ENCODE data around the gene OR13C9. TPM values are rescaled to one million over a fixed set of nuclear protein-coding genes. Genes with fewer than 3 reads are reported as not detected.
A peak's percentile ranks its signal among the peaks of the same experiment; 100 is the strongest.
"Not testable (repeated sequence)": the region's sequence is repeated elsewhere in the genome, so short reads cannot be mapped to it uniquely, and the experiment has no call there.

OR13C9 gene
- total and polyA plus RNA-seq, 10 of the 15 experiments (the other 5 are each of a cell fraction or from before 2014, with no cell fraction given) = not detected

DNA sequence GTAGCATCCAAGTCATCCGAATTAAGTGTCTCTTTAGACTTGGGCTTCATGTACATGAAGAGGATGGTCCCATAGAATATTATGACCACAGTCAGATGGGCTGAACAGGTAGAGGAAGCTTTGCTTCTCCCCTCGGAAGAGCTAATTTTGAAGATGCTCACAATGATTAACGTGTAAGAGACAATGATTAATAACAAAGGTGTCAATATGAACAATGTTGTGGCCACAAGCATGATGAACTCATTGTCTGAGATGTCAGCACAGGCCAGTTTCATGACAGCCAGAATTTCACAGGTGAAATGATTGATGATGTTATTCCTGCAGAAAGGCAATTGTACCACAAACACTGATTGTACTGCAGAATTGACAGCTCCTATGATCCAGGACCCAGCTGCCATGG is 13.2 kb downstream of the OR13C9 start (continued):
- TF ChIP-seq, protein P1, sequence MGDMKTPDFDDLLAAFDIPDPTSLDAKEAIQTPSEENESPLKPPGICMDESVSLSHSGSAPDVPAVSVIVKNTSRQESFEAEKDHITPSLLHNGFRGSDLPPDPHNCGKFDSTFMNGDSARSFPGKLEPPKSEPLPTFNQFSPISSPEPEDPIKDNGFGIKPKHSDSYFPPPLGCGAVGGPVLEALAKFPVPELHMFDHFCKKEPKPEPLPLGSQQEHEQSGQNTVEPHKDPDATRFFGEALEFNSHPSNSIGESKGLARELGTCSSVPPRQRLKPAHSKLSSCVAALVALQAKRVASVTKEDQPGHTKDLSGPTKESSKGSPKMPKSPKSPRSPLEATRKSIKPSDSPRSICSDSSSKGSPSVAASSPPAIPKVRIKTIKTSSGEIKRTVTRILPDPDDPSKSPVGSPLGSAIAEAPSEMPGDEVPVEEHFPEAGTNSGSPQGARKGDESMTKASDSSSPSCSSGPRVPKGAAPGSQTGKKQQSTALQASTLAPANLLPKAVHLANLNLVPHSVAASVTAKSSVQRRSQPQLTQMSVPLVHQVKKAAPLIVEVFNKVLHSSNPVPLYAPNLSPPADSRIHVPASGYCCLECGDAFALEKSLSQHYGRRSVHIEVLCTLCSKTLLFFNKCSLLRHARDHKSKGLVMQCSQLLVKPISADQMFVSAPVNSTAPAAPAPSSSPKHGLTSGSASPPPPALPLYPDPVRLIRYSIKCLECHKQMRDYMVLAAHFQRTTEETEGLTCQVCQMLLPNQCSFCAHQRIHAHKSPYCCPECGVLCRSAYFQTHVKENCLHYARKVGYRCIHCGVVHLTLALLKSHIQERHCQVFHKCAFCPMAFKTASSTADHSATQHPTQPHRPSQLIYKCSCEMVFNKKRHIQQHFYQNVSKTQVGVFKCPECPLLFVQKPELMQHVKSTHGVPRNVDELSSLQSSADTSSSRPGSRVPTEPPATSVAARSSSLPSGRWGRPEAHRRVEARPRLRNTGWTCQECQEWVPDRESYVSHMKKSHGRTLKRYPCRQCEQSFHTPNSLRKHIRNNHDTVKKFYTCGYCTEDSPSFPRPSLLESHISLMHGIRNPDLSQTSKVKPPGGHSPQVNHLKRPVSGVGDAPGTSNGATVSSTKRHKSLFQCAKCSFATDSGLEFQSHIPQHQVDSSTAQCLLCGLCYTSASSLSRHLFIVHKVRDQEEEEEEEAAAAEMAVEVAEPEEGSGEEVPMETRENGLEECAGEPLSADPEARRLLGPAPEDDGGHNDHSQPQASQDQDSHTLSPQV (IDR thresholded peaks at IDR 0.05) = no peak

DNA sequence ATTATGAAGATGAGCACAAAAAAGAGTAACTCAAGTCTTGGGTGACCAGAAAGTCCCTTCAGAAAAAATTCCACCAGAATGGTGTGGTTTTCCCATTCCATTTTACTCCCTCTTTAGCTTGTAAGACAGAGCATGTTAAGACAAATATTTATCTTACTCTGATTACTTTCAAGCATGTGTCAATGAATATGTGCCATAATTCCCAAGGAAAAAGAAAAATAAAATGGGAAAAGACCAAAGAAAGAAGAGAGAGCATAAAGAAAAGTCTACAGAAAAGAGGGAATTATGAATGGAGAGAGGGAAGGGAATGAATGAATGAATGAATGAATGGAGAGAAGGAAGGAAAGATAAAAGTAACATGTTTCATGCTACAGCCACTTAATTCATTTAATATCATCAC is 18.7 kb downstream of the OR13C9 start, which contains the start of gene OR13C5:
Gene OR13C5 (minus strand): TSS at position 101 of the 400 bp plus-strand sequence. CDS start 0 bp downstream, at position 101.
- in situ Hi-C loops (cut with MboI); FAIRE-seq; H3K9ac ChIP-seq (ENCODE audit: control insufficient read depth, insufficient read depth, low read length); SMC1A ChIA-PET (ENCODE audit: uncharacterized antibody, unreplicated experiment); H3K4me1 ChIP-seq (ENCODE audit: control insufficient read depth, insufficient read depth, low read length); intact Hi-C loops (cut with micrococcal nuclease; ENCODE audit: unreplicated experiment); H3K4me3 ChIP-seq; H4K20me1 ChIP-seq (ENCODE audit: control insufficient read depth, insufficient read depth); CTCF ChIA-PET; H2AFZ ChIP-seq (ENCODE audit: control insufficient read depth, low read depth, low read length); H3K27ac ChIP-seq (ENCODE audit: control insufficient read depth, insufficient read depth); ATAC-seq; H3K9me3 ChIP-seq (replicated peaks; ENCODE audit: control insufficient read depth, insufficient read depth, low read length); BruUV-seq (replicated peaks); POLR2A ChIA-PET; H3K27me3 ChIP-seq (replicated peaks in 1 of 2; ENCODE audit: control insufficient read depth in 2 of 2, insufficient read depth in 2 of 2, low read length in 1 of 2); H3K36me3 ChIP-seq (ENCODE audit: control insufficient read depth in 2 of 2, insufficient read depth in 2 of 2, low read length in 1 of 2); RAD21 ChIA-PET (ENCODE audit: unreplicated experiment); H3K4me2 ChIP-seq (ENCODE audit: control insufficient read depth, insufficient read depth); H3K79me2 ChIP-seq (ENCODE audit: control insufficient read depth, insufficient read depth, low read length); DNase-seq (ENCODE audit: low read depth, low spot score): not testable (repeated sequence)

DNA sequence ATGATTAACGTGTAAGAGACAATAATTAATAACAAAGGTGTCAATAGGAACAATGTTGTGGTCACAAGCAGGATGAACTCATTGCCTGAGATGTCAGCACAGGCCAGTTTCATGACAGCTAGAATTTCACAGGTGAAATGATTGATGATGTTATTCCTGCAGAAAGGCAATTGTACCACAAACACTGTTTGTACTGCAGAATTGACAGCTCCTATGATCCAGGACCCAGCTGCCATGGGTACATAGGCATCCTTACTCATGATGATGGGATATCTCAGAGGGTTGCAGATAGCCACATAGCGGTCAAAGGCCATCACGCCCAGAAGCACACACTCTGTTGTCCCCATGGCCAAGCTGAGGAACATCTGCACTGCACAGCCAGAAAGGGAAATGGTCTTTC is 19.3 kb downstream of the OR13C9 start:
- DNase-seq (ENCODE audit: low read depth, low spot score); H3K27ac ChIP-seq (ENCODE audit: control insufficient read depth, insufficient read depth); H3K9ac ChIP-seq (ENCODE audit: control insufficient read depth, insufficient read depth, low read length); H3K79me2 ChIP-seq (ENCODE audit: control insufficient read depth, insufficient read depth, low read length); H3K9me3 ChIP-seq (replicated peaks; ENCODE audit: control insufficient read depth, insufficient read depth, low read length); SMC1A ChIA-PET (ENCODE audit: uncharacterized antibody, unreplicated experiment); in situ Hi-C loops (cut with MboI); H3K4me2 ChIP-seq (ENCODE audit: control insufficient read depth, insufficient read depth); H4K20me1 ChIP-seq (ENCODE audit: control insufficient read depth, insufficient read depth); H3K27me3 ChIP-seq (replicated peaks in 1 of 2; ENCODE audit: control insufficient read depth in 2 of 2, insufficient read depth in 2 of 2, low read length in 1 of 2); POLR2A ChIA-PET; intact Hi-C loops (cut with micrococcal nuclease; ENCODE audit: unreplicated experiment); H3K4me3 ChIP-seq; CTCF ChIA-PET; BruUV-seq (replicated peaks); H2AFZ ChIP-seq (ENCODE audit: control insufficient read depth, low read depth, low read length); H3K36me3 ChIP-seq (ENCODE audit: control insufficient read depth in 2 of 2, insufficient read depth in 2 of 2, low read length in 1 of 2); H3K4me1 ChIP-seq (ENCODE audit: control insufficient read depth, insufficient read depth, low read length): not testable (repeated sequence)
- FAIRE-seq (peak; percentile 76), ATAC-seq (peak; percentile 73)
- WGBS (ENCODE audit: insufficient coverage, insufficient replicate concordance, low lambda C conversion rate, missing lambda C conversion rate) = 20% methylated on average over 3 of the region's 3 CpGs
- RAD21 ChIA-PET (ENCODE audit: unreplicated experiment) = interaction anchor here (1.2 kb wide), 1 partner anchor 54 kb away, joined by 3 read pairs; no protein-coding TSS in a partner anchor

All from GM12878 (cell line).